GM19351 (cell line): Measurements from ENCODE around the gene PGK2.

Experiments used
- ATAC-seq: cut with Tn5 transposase; IDR thresholded peaks from one replicate; pipeline ENCODE4 v1.9.1; 2021; ENCODE audit warnings: mild to moderate bottlenecking, moderate library complexity; ENCODE audit not compliant: unreplicated experiment

Gene PGK2

GRCh38 chr6:49739423-49739822 lies 47.7 kb downstream of the PGK2 start:
- no peak for ATAC-seq

DNA sequence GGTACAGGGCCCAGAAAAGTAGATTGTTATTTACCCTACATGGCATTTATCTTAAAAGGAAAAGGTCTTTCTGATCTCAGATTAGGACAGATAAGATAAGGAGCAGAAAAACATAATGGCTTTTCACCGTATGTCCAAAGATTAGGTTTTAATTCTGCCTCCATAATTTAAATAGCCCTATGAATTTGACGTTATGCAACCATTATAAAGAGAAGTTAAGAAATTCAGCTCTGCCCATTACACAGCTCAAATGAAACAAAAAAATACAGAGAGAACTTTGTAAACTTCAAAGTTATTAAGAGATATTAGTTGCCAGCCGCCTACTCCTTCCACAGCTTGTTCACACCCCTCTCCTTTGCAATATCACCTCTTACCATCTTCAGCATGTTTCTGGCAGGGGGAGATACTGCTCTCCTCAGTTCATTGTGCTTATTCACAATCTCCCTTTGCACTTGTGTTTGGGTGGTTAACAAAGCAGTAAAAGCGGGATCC lies 51.0 kb downstream of the PGK2 start:
- ATAC-seq = no peak
